ENCODE results near the gene PPP1R37. TPM values are rescaled to one million over a fixed set of nuclear protein-coding genes. Genes with fewer than 3 reads are reported as not detected.

Gene PPP1R37
- total and polyA plus RNA-seq, 2 donors (not counting 1 experiment from before 2014, with no cell fraction given) = 20.7 to 28.1 TPM

DNA sequence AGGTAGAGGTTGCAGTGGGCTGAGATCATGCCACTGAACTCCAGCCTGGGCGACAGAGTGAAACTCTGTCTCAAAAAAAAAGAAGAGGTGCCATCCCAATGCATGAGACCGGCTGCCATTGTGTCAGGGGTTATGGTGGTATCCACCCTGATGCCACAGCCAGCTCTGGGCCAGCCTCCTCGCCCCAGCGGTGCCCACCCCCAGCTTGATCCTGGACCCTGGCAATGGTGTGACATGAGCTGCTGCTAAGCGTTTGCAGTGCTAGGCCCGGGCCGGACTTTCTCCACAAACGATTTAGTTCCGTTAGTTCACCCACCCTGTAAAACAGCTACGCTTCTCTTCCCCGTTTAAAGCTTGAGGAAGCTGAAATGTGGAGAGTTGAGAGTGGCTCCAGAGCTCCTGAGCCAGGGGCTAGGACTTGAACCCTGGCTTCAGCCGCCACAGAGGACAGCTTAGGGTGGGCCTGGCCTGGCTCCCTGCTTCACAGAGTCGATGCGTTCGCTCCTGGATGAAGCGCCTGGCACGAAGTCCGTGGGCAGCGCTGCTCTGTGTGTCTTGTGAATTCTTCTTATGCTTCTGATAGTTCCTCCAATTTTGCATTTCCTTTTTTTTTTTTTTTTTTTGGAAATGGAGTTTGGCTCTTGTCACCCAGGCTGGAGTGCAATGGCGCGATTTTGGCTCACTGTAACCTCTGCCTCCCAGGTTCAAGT is 42.4 kb downstream of the PPP1R37 start:
- intact Hi-C loops (cut with micrococcal nuclease) = no loop called here
- H3K4me1 ChIP-seq (ENCODE audit: control insufficient read depth in 2 of 2, insufficient read depth in 2 of 2, low read length in 2 of 2) = peaks cover 42 to 52% of the 10 kb centered on the region in 2 donors
- H3K27ac ChIP-seq (ENCODE audit: low read length in 2 of 2) = peak overlapping the region; percentile 65 to 80
- TF ChIP-seq CTCF (IDR thresholded peaks at IDR 0.05) = no peak
- no peak for TF ChIP-seq EZH2 (IDR thresholded peaks at IDR 0.05; ENCODE audit: borderline replicate concordance, insufficient read depth, low read depth, low read length, poor library complexity, severe bottlenecking)
- H3K27me3 ChIP-seq (replicated peaks in 1 of 4; ENCODE audit: control extremely low read depth in 1 of 4, control insufficient read depth in 3 of 4, insufficient read depth in 4 of 4, low read length in 3 of 4) = no peaks in the 10 kb centered on the region
- peaks cover 76% of the 10 kb centered on the region for H3K79me2 ChIP-seq (ENCODE audit: control insufficient read depth, insufficient read depth, low read length)
- peaks cover 28% of the 10 kb centered on the region for H4K20me1 ChIP-seq (ENCODE audit: control insufficient read depth, insufficient read depth, low read length, poor library complexity, severe bottlenecking)
- no peaks in the 10 kb centered on the region for H3K27me3 Mint-ChIP-seq
- no peak overlapping the region for H3K4me3 Mint-ChIP-seq
- H3K9me3 ChIP-seq (ENCODE audit: control extremely low read depth in 1 of 3, control insufficient read depth in 2 of 3, insufficient read depth in 1 of 3, low read length in 2 of 3) = no peaks in the 10 kb centered on the region
- H3K4me2 ChIP-seq (replicated peaks; ENCODE audit: low read depth, low read length, poor library complexity, severe bottlenecking) = peak overlapping the region; percentile 37
- POLR2A ChIA-PET = no interaction called here
- CTCF ChIA-PET = interaction anchor here (0.7 to 1.9 kb wide), 4 partner anchors 10 to 76 kb away, joined by 3 to 6 read pairs (median 3); partner anchors contain the start of gene PPP1R37
- DNase-seq = no peak
- no peak overlapping the region for H3K9ac ChIP-seq (ENCODE audit: low read length)
- no peaks in the 10 kb centered on the region for H3K9me3 Mint-ChIP-seq (ENCODE audit: insufficient read depth)
- 95% methylated on average over 14 of the region's 21 CpGs for WGBS (ENCODE audit: insufficient coverage)
- H3K4me1 Mint-ChIP-seq = peaks cover 51% of the 10 kb centered on the region
- H3K27ac Mint-ChIP-seq = peak overlapping the region; percentile 90
- no peak overlapping the region for H3K4me3 ChIP-seq (ENCODE audit: control extremely low read depth in 1 of 5, extremely low read depth in 1 of 5, insufficient read depth in 1 of 5, low read depth in 2 of 5, low read length in 4 of 5)
- H3K36me3 ChIP-seq (replicated peaks in 1 of 2; ENCODE audit: control extremely low read depth in 1 of 2, control insufficient read depth in 1 of 2, extremely low read depth in 1 of 2, insufficient read depth in 2 of 2, low read length in 1 of 2) = no peaks in the 10 kb centered on the region
- H2AFZ ChIP-seq (ENCODE audit: insufficient read depth, low read depth, low read length, poor library complexity, severe bottlenecking) = no peak overlapping the region
- no peak for ATAC-seq (ENCODE audit: low read depth)
